Subcutaneous adipose tissue (tissue), 4 donors: Measurements from ENCODE around the gene CEP290. TPM values are rescaled to one million over a fixed set of nuclear protein-coding genes. Genes with fewer than 3 reads are reported as not detected.

ENCODE experiments used
- total RNA-seq, 4 donors: library from RNA; depleted of rRNA; stranded (reverse); fragments of >200 nt; gene quantifications; one replicate each; pipeline ENCODE4 v1.1.0, GENCODE V29; 2016
- TF ChIP-seq, protein P1 (sequence below): fragments of 450-650 bp; IDR thresholded peaks from one replicate; pipeline ENCODE4 v1.5.1; 2016; ENCODE audit warnings: low read depth, mild to moderate bottlenecking, control low read depth, antibody characterized with exemption, moderate library complexity

Gene CEP290
- total RNA-seq, 4 donors from 2014 or later = 11.7 to 24.0 (median 16.3) TPM

DNA sequence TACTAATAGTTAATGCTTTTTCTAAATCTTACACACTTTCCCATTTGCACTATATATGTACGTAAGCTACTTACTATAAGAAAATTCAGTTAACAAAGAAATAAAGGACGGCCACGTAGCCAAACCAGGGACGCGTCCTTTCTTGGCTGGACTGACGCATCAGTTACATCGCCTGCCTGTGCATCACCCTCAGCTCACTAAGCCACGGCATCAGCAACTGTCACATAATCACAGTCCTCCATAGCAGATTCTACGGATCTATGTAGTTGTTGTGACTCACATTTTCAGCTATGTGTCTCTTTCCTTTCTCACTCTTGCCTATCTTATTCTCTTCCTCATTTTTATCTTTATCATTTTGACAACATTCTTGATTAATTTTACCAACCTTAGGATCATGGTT, 74.6 kb downstream of the CEP290 start:
- TF ChIP-seq, protein P1, sequence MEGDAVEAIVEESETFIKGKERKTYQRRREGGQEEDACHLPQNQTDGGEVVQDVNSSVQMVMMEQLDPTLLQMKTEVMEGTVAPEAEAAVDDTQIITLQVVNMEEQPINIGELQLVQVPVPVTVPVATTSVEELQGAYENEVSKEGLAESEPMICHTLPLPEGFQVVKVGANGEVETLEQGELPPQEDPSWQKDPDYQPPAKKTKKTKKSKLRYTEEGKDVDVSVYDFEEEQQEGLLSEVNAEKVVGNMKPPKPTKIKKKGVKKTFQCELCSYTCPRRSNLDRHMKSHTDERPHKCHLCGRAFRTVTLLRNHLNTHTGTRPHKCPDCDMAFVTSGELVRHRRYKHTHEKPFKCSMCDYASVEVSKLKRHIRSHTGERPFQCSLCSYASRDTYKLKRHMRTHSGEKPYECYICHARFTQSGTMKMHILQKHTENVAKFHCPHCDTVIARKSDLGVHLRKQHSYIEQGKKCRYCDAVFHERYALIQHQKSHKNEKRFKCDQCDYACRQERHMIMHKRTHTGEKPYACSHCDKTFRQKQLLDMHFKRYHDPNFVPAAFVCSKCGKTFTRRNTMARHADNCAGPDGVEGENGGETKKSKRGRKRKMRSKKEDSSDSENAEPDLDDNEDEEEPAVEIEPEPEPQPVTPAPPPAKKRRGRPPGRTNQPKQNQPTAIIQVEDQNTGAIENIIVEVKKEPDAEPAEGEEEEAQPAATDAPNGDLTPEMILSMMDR = no peak

DNA sequence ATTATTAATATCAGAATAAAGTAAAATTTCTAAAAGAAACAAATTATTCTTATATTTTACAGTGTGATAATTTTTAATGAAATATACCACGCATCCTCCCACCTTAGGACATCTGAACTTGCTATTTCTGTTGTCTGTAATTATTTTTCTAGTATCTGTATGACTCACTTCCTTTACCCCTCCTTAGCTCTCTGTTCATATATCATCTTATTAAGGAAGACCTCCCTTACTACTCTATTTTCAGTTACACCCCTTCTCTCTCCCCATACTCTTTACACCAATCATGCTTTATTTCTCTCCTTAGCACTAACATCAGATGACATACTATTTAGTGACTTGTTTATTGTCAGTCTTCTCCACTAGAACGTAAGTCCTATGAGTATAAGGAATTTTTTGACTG, 78.5 kb downstream of the CEP290 start:
- TF ChIP-seq, protein P1 = no peak

DNA sequence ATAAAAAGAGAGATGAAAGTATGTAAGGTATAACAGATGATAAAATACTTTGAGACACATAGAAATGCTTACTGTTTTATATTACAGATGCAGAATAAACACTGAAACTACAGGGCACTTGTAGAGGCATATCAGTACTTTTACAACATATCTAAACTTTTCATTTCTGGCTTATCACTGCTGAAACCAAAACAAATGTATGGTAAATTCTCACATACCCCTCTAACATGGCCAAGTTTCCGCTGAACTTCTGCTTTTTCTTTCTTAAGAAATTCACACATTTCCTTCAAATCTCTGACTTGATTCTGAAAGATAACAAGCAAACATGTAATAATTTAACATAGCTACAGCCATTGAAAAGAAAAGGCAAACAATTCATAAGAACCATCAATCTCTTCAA, 79.4 kb downstream of the CEP290 start:
- TF ChIP-seq, protein P1 = no peak

DNA sequence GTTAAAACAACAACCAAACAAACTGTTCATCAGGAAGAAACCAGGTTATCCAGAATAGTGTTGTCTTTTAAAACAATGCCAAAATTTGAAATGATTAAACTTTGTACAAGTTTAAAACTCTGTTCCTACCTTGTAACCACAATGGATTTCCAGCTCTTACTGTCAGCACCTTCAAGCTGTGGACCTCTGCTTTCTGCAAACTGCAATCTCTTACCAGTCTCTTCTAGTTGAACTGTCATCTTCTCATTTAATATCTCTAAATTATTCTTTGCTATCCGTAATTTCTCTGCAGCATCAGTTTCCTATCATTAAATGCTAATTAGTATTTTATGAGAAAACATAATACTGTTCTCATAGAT, 83.2 kb downstream of the CEP290 start:
- TF ChIP-seq, protein P1 = no peak

DNA sequence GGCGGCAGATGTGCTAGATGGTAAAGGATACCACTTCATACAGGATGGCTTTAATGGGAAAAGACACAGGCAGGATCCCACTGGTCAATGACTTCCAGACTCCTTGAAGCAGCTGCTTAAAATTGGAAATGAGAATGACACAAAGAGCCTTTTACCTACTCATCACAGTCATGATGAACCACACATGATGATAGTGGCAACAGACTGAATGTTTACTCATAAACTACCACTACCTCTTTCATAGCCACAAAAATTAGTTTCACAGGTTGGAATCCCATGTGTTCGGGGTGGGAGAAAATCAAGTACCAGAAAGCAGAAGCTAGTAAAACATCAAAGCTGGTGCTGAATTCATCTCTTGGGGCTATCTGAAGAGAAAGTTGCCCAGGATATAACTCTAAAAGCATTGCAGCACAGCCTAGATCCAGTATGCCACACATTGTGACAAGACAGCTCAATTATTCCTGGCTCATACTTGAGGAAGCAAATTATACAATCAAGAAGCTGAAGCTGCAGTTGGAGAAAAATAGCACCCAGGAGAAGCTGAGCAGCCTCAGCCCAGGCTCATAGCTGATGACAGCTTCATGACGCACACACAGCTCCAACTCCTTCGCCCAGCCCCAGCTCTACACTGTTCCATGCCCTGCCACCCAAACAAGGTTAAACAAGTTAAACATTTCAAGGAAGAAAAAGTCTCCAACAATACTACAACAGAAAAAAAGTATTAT, 83.7 kb downstream of the CEP290 start:
- TF ChIP-seq, protein P1 = no peak

DNA sequence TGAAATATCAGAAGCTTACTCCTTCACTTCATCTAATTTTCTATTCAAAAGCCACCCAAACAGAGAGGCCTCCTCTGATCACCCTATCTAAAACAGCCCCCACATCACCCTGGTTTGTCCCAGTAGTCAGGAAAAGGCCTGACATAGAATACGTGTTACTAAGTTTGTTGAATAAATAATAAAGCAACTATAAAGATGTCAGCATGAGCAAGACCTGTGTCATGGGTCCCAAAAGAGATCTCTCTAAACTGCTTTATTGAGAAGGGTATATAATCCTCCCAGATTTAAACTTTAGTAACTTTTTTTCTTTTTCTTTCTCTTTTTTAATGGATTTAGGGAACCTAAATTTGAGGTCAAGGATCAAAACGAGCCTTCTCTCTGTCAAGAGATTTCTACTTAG, 85.3 kb downstream of the CEP290 start:
- TF ChIP-seq, protein P1 = no peak

DNA sequence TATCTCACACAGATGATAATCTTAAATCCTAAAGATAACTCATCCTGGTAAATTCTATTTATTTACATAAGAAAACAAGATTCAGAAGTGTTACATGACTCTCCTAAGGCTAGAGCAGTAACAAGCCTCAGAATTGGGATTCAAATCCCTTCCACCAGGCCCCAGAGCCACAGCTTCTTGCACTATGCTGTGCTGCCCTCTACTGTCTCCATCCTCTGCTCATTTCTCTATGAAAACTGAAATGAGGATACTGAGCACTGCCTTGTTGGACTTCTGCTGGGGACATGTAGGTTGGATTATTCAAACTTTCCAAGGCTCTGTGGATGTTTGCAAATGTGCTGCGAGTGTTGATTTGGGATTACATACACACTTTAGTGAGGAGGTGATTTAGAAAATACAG, 89.2 kb downstream of the CEP290 start:
- TF ChIP-seq, protein P1 = no peak
